Keratinocyte (primary cell): ENCODE data around the gene PPHLN1. TPM values are rescaled to one million over a fixed set of nuclear protein-coding genes. Genes with fewer than 3 reads are reported as not detected.

Experiments used
- DNase-seq: peaks from one replicate; pipeline ENCODE4 v3.0.0-alpha.2; 2011; ENCODE audit warnings: low read depth, missing footprints, low spot score
- FAIRE-seq: peaks from 2 replicates; lab custom pipeline; 2011; peaks lifted over from hg19 to GRCh38; lab: Jason Lieb, UNC
- H2AFZ ChIP-seq: 2 replicates; pipeline ENCODE4 v1.6.0; 2012; ENCODE audit warnings: low read length, control low read depth, inconsistent platforms; ENCODE audit not compliant: control insufficient read depth
- H3K27ac ChIP-seq: 2 replicates; pipeline ENCODE4 v1.5.1; 2011; ENCODE audit warnings: low read length; ENCODE audit not compliant: control insufficient read depth, insufficient read depth
- H3K27me3 ChIP-seq: 3 replicates; pipeline ENCODE4 v1.6.0; 2011; ENCODE audit warnings: low read length; ENCODE audit not compliant: control insufficient read depth, insufficient read depth; ENCODE audit errors: extremely low read depth
- H3K36me3 ChIP-seq, 2 experiments: 2 replicates in 1 of 2; 3 replicates in 1 of 2; pipeline ENCODE4 v1.5.1; 2011; ENCODE audit warnings: low read length in 2 of 2, mild to moderate bottlenecking in 1 of 2; ENCODE audit not compliant: control insufficient read depth in 2 of 2, insufficient read depth in 2 of 2; ENCODE audit errors: extremely low read depth in 1 of 2
- H3K4me1 ChIP-seq: 3 replicates; pipeline ENCODE4 v1.5.1; 2011; ENCODE audit warnings: low read length; ENCODE audit not compliant: control insufficient read depth, insufficient read depth; ENCODE audit errors: extremely low read depth
- H3K4me2 ChIP-seq: 3 replicates; pipeline ENCODE4 v1.6.0; 2011; ENCODE audit warnings: low read depth, low read length; ENCODE audit not compliant: control insufficient read depth, insufficient read depth; ENCODE audit errors: extremely low read depth
- H3K4me3 ChIP-seq, 3 experiments: fragments of 200-600 bp in 1 of 3; sonication (generic) in 1 of 3; 2 replicates in 2 of 3; 3 replicates in 1 of 3; pipeline ENCODE4 v1.5.1; 2011 to 2016; ENCODE audit warnings: low read length in 3 of 3, mild to moderate bottlenecking in 3 of 3, control low read depth in 2 of 3, inconsistent platforms in 1 of 3, low read depth in 1 of 3, mixed read lengths in 1 of 3, mixed run types in 1 of 3, moderate library complexity in 1 of 3; ENCODE audit not compliant: control insufficient read depth in 2 of 3, insufficient read depth in 2 of 3; ENCODE audit errors: extremely low read depth in 1 of 3
- H3K79me2 ChIP-seq: 2 replicates; pipeline ENCODE4 v1.6.0; 2012; ENCODE audit warnings: low read length; ENCODE audit not compliant: control insufficient read depth, insufficient read depth
- H3K9ac ChIP-seq: 3 replicates; pipeline ENCODE4 v1.6.0; 2011; ENCODE audit warnings: low read length; ENCODE audit not compliant: control insufficient read depth, insufficient read depth; ENCODE audit errors: extremely low read depth
- H3K9me1 ChIP-seq: 3 replicates; pipeline ENCODE4 v1.6.0; 2011; ENCODE audit warnings: low read length; ENCODE audit not compliant: control insufficient read depth, insufficient read depth; ENCODE audit errors: extremely low read depth
- H3K9me3 ChIP-seq: 2 replicates; pipeline ENCODE4 v1.5.1; 2012; ENCODE audit warnings: low read depth, low read length; ENCODE audit not compliant: control insufficient read depth
- H4K20me1 ChIP-seq: 3 replicates; pipeline ENCODE4 v1.6.0; 2011; ENCODE audit warnings: low read length; ENCODE audit not compliant: control insufficient read depth, insufficient read depth; ENCODE audit errors: extremely low read depth
- CTCF ChIP-seq, 3 experiments: IDR thresholded peaks in 1 of 3; conservative IDR thresholded peaks in 1 of 3; optimal IDR thresholded peaks in 1 of 3; 2 replicates in 2 of 3; 3 replicates in 1 of 3; pipeline versions ENCODE3 to v1.5.1; 2011; ENCODE audit warnings: low read length in 3 of 3, mild to moderate bottlenecking in 3 of 3, moderate library complexity in 2 of 3, control low read depth in 1 of 3, inconsistent platforms in 1 of 3; ENCODE audit not compliant: insufficient read depth in 2 of 3; ENCODE audit errors: extremely low read depth in 1 of 3
- EZH2 ChIP-seq: IDR thresholded peaks from one replicate; pipeline ENCODE4 v1.6.1; 2012; ENCODE audit warnings: inconsistent platforms, mild to moderate bottlenecking, low read length, moderate library complexity
- dilution Hi-C: fragments of 300-500 bp; cut with MboI; formaldehyde crosslinking; loops from one replicate; pipeline ENCODE4 v1.7.0; 2020; ENCODE audit warnings: low sequenced_read_pairs; ENCODE audit not compliant: extremely low pct_ligation_motif_present
- polyA plus RNA-seq, 5 experiments: library from polyadenylated mRNA; depleted of rRNA in 3 of 5; stranded (reverse) in 3 of 5; stranded (forward) in 1 of 5; unstranded in 1 of 5; fragments of >200 nt; gene quantifications; 1 replicate in 1 of 5; 2 replicates in 3 of 5; 3 replicates in 1 of 5; pipeline versions ENCODE4 v1.2.1 to v1.2.3, GENCODE V29; 2011 to 2012; ENCODE audit warnings: missing spikeins in 2 of 5, low read depth in 1 of 5, low replicate concordance in 1 of 5

PPHLN1 gene
- polyA plus RNA-seq, 1 donor (not counting 4 experiments of a cell fraction or from before 2014, with no cell fraction given), result 95.5 TPM

DNA sequence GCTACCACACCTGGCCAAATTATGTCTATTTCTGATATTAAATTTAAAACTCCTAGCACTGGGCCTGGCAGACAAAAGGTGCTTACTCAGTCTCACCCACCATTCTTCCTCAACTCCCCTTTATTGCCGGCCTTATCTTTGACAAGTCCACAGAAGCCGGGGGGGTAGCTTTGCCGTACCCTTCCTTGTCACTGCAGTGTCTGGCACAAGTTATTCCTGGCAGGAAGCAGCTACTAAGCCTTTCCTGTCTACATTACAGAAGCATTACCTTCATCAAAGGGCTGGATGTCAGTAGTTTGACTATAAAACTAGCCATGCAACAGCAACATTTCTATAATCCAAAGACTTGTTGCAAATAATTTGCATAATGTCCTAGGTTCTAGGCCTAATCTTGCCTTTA, 136.5 kb downstream of the PPHLN1 start:
- no peak overlapping the region for H2AFZ ChIP-seq
- H3K9me3 ChIP-seq, result no peaks in the 10 kb centered on the region
- no peaks in the 10 kb centered on the region for H3K9me1 ChIP-seq
- dilution Hi-C loops, result no loop called here
- TF ChIP-seq EZH2 (no peak), CTCF (optimal IDR thresholded peaks at IDR 0.05 in 1 of 3, IDR thresholded peaks at IDR 0.05 in 1 of 3, conservative IDR thresholded peaks at IDR 0.05 in 1 of 3; ENCODE audit: extremely low read depth in 1 of 3, insufficient read depth in 2 of 3, low read length in 3 of 3) (no peak)
- peaks cover 7 to 13% of the 10 kb centered on the region in 2 experiments for H3K36me3 ChIP-seq
- H3K27ac ChIP-seq, result no peak overlapping the region
- no peaks in the 10 kb centered on the region for H4K20me1 ChIP-seq
- no peak overlapping the region for H3K4me2 ChIP-seq
- H3K4me1 ChIP-seq, result no peaks in the 10 kb centered on the region
- H3K4me3 ChIP-seq, result no peak overlapping the region
- H3K9ac ChIP-seq, result no peak overlapping the region
- H3K27me3 ChIP-seq, result no peaks in the 10 kb centered on the region
- no peak for FAIRE-seq
- no peaks in the 10 kb centered on the region for H3K79me2 ChIP-seq
- DNase-seq, result no peak

- no peak for TF ChIP-seq EZH2
- TF ChIP-seq CTCF (optimal IDR thresholded peaks at IDR 0.05 in 1 of 3, IDR thresholded peaks at IDR 0.05 in 1 of 3, conservative IDR thresholded peaks at IDR 0.05 in 1 of 3; ENCODE audit: extremely low read depth in 1 of 3, insufficient read depth in 2 of 3, low read length in 3 of 3), result no peak
- Histone ChIP-seq H3K9me3 (no peaks in the 10 kb centered on the region), H3K4me1 (no peaks in the 10 kb centered on the region), H3K79me2 (no peaks in the 10 kb centered on the region), H3K27me3 (no peaks in the 10 kb centered on the region), H3K9ac (no peak overlapping the region), H3K9me1 (no peaks in the 10 kb centered on the region), H2AFZ (no peak overlapping the region), H3K4me2 (no peak overlapping the region), H3K4me3 (no peak overlapping the region), H3K27ac (no peak overlapping the region), H4K20me1 (no peaks in the 10 kb centered on the region), H3K36me3 (peaks cover 7 to 13% of the 10 kb centered on the region in 2 experiments)
- dilution Hi-C loops, result no loop called here
- no peak for FAIRE-seq
- no peak for DNase-seq
These were observed 137.7 kb downstream of the PPHLN1 start for GRCh38 chr12:42463671-42464070.
